NCI-H2029 treated with DMSO at 0.1 percent for 48 hours (cell line): ENCODE measurements around the gene SDF2L1.
"Not testable (repeated sequence)": the region's sequence is repeated elsewhere in the genome, so short reads cannot be mapped to it uniquely, and the experiment has no call there.

Experiments
- DNase-seq: peaks from one replicate; lab custom pipeline; 2025; lab: John Stamatoyannopoulos, UW

Gene SDF2L1, protein sequence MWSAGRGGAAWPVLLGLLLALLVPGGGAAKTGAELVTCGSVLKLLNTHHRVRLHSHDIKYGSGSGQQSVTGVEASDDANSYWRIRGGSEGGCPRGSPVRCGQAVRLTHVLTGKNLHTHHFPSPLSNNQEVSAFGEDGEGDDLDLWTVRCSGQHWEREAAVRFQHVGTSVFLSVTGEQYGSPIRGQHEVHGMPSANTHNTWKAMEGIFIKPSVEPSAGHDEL

DNA sequence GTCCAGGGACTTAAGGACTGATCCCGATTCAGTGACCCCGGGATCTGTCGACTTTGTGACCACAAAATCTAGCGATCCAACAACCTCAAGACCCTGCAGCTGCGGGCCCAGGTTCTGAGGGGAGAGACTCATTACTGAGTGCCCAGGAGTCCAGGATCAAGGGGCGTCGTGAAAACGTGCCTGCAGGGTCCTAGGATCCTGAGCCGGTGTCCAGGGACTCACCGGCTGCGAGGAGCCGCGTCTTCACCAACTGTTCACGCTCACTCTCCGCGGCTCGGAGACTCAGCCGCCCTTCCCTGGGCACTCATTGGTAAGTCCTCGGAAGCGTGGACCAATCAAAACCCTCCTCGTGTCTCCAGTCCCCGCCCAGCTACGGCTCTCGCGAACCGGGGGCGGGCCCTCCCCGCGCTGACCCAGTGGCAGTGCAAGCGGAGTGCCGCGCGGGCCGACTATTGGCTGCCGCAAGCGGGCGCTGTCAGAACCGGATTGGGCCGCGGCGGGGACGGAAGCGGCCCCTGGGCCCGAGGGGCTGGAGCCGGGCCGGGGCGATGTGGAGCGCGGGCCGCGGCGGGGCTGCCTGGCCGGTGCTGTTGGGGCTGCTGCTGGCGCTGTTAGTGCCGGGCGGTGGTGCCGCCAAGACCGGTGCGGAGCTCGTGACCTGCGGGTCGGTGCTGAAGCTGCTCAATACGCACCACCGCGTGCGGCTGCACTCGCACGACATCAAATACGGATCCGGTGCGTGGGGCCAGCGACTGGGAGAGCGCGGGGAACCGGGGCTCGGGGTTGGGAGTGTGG, at the start of gene SDF2L1:
Gene SDF2L1, plus strand, starts transcription at position 514 of the 795 bp plus-strand sequence. Its CDS starts 35 bp downstream, at position 549.
- DNase-seq, result peak; percentile 88

DNA sequence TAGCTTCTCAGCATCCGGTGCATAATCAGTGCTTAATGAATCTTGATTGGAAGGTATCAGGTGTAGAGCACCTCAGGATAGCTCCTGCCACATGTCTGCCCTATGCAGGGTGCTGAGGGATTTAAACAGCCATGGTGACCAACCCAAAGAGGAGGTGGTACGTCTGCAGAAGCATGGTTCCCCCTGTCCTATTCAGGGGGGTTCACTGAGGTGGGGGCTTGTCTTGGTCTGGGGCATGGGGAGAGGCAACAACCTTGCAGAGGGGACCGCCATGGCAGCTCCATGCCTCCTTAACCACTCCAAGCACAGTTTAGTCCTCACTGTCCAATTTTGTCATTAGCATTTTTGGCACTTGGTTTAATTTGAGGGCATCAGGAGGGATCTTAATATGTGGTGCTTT, 49.7 kb upstream of the SDF2L1 start:
- no peak for DNase-seq

GRCh38 chr22:21593406-21594232, 48.5 kb upstream of the SDF2L1 start:
- no peak for DNase-seq

- no peak for DNase-seq
These were observed 47.1 kb upstream of the SDF2L1 start for GRCh38 chr22:21594865-21595452.

GRCh38 chr22:21596356-21597135, 45.6 kb upstream of the SDF2L1 start:
- DNase-seq, result not testable (repeated sequence)

- no peak for DNase-seq
These were observed 43.8 kb upstream of the SDF2L1 start for GRCh38 chr22:21598302-21598701.

- DNase-seq, result no peak
These were observed 42.8 kb upstream of the SDF2L1 start for GRCh38 chr22:21599053-21599893.

GRCh38 chr22:21602579-21602978, 39.5 kb upstream of the SDF2L1 start:
- DNase-seq, result no peak

- no peak for DNase-seq
These were observed 38.1 kb upstream of the SDF2L1 start for GRCh38 chr22:21603973-21604372.

GRCh38 chr22:21605887-21606564, 36.1 kb upstream of the SDF2L1 start:
- DNase-seq, result no peak

DNA sequence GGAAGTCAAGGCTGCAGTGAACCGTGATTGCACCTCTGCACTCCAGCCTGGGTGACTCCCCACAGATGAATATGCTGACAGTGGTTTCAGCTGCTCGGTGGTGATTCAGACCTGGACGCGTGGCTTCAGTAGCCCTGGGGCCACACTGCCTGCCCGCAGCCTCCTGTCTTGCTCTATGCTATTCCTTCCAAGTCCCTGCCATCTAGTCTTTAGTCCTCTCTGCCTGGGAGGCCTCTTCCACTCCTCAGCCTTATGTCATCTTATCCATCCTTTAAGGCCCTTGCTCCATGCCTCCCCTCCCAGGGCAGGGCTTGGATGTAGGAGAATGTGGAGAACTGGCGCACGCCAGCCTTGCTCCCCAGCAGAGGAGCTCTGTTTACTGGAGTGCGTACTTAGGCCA, 35.3 kb upstream of the SDF2L1 start:
- DNase-seq, result no peak

GRCh38 chr22:21609556-21610157, 32.4 kb upstream of the SDF2L1 start:
- not testable (repeated sequence) for DNase-seq

DNA sequence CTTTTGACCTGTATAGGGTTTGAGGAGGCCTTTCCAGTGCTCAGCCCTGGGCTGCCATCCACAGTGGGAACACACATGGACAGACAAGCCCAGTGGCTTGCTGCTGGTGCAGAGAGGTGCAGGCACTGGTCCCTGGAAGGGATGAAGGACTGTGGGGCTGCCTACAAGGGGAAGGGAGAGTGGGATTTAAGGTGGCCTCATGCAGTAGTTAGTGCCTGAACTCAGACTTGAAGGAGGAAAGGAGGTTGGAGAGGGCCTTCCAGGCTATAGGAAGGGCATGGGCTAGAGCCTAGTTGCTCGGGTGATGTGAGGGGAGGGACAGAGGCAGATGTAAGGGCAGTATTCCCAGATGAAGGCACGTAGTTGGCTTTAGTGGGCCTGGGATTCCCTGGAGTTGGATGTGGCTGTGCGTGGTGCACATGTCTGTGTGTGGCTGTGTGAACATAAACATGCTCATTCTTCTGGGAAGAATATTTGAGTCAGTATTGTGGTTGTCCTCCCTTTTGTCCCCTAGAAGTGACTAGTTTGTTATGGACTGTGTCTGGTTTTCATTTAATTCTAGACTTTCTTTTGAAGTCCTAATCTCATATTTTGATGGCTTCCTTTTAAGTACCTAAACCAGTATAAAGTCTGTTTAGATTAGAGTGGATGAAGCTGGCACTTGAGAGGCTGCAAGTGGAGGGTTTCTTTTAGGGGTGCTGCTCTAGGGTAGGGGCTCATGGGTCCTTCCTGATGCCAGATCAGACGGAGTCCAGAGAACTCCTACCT, 30.7 kb upstream of the SDF2L1 start:
- no peak for DNase-seq

DNA sequence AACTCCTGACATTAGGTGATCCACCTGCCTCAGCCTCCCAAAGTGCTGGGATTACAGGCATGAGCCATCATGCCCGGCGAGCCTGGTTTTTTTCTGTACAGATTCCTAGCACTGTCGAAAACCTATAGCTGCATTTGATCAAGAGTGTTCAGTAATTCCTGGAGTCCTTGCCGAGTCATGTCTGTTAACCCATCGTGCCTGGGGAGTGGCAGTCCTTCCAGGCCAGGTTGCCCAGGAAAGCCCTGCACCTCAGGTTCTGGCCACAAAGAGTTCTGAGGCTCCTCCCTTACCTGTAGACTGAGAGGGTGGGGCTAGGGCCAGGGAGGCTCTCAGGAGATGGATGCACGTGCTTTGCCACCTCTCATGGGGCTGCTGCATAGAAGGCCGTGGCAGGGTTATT, 29.2 kb upstream of the SDF2L1 start:
- no peak for DNase-seq

DNA sequence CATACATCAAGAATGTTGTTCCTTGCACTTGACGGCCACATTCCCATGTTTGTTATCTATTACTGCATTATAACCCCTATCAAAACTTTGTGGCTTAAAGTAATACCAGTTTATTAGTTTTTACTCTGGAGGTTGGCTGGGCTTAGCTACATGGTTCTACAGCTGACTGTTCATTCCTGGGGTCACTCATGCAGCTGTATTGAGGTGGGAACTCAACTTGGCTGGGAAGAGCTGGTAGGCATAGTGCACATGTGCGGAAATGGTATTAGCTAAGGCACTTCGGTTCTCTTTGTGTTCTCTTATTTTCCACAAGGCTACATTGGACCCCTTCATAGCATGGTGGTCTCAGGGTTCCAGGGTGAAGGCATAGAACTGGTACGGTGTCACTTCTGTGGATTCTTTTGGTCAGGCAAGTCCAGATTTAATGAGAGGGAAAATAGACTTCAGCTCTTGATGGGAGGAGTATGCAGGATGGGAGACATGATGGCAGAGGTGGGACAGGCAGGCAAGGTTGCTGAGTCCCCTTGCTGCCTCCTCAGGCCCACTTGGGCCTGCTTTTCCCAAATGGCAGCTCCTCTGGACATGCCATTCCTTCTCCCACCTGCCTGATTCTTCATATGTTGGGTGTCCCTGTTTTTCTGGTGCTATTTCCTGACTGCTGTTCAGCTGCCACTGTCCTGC, 28.4 kb upstream of the SDF2L1 start:
- no peak for DNase-seq

DNA sequence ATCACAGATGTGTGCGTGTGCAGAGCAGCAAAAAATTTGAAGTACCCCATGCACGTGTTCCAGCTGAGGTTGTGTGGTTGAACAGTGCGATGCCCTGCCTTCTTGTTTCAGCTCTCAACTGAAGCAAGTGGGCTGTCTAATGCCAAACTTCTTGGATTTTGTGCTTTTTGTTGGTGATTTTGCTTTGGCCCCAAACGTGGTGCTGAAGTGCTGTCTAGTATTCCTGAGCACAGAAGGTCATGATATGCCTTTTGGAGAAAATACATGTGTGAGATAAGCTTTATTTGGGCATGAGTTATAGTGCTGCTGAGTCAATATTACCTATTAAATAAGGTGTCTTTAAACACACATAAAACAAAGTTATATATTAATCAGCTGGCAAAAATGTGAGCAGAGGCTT, 26.4 kb upstream of the SDF2L1 start:
- no peak for DNase-seq

DNA sequence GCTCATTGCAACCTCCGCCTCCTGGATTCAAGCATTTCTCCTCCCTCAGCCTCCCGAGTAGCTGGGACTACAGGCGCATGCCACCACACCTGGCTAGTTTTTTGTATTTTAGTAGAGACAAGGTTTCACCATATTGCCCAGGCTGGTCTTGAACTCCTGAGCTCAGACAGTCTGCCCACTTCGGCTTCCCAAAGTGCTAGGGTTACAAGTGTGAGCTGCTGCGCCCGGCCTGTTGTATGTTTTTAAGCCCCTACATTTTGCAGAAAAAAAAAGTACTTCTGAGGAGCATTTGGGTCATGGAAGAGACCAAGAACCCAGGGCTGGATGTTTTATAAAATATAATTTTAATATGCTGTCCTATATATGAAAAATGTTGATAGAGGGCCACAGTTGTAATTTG, 24.8 kb upstream of the SDF2L1 start:
- DNase-seq, result not testable (repeated sequence)

GRCh38 chr22:21621025-21621424, 21.1 kb upstream of the SDF2L1 start:
- DNase-seq, result no peak
